Progenitor cell of endocrine pancreas (in vitro differentiated cells): ENCODE data around the gene TAF10. TPM values are rescaled to one million over a fixed set of nuclear protein-coding genes. Genes with fewer than 3 reads are reported as not detected.

Source experiments
- DNase-seq: peaks from one replicate; pipeline ENCODE4 v3.0.0; 2021; ENCODE audit warnings: low spot score; ENCODE audit not compliant: unreplicated experiment
- H3K27ac Mint-ChIP-seq: 2 replicates; pipeline ENCODE4 v1.8.0; 2021; ENCODE audit warnings: mild to moderate bottlenecking, moderate library complexity, mixed read lengths
- H3K27me3 Mint-ChIP-seq: 2 replicates; pipeline ENCODE4 v1.8.0; 2021; ENCODE audit warnings: mixed read lengths
- H3K36me3 Mint-ChIP-seq: 2 replicates; pipeline ENCODE4 v1.8.0; 2022; ENCODE audit warnings: mixed read lengths; ENCODE audit not compliant: insufficient read depth
- H3K4me1 Mint-ChIP-seq: 2 replicates; pipeline ENCODE4 v1.8.0; 2021; ENCODE audit warnings: low read depth, mixed read lengths
- H3K4me3 Mint-ChIP-seq: 2 replicates; pipeline ENCODE4 v1.8.0; 2021; ENCODE audit warnings: low read depth, mild to moderate bottlenecking, moderate library complexity, mixed read lengths
- H3K9me3 Mint-ChIP-seq: 2 replicates; pipeline ENCODE4 v1.8.0; 2021; ENCODE audit warnings: low read depth, mixed read lengths
- CTCF ChIP-seq: fragments of 200-600 bp; sonication (generic); IDR thresholded peaks from one replicate; pipeline ENCODE4 v1.5.0; 2021; ENCODE audit warnings: antibody characterized with exemption, mild to moderate bottlenecking; ENCODE audit not compliant: unreplicated experiment
- total RNA-seq: library from RNA; stranded (reverse); gene quantifications from 2 replicates; pipeline ENCODE4 v1.2.1, GENCODE V29; 2021

Gene TAF10
- total RNA-seq, 1 donor from 2014 or later = 148 TPM

DNA sequence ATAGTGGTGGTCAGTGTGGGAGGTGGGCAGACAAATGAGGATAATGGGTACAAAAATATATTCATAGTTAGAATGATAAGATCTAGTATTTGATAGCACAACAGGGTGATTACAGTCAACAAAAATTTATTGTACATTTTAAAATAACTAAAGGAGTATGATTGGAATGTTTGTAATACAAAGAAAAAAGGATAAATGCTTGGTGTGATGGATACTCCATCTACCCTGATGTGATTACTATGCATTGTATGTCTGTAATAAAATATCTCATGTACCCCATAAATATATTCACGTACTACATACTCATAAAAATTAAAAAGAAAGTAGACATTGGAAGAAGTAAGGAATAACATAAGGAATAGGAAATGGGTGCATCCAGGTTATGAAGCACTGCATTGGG, 24.0 kb downstream of the TAF10 start:
- H3K9me3 Mint-ChIP-seq = peaks cover 20% of the 10 kb centered on the region
- H3K4me3 Mint-ChIP-seq = no peak overlapping the region
- no peak overlapping the region for H3K27ac Mint-ChIP-seq
- DNase-seq = no peak
- peaks cover 20% of the 10 kb centered on the region for H3K36me3 Mint-ChIP-seq
- H3K27me3 Mint-ChIP-seq = no peaks in the 10 kb centered on the region
- no peak for TF ChIP-seq CTCF
- H3K4me1 Mint-ChIP-seq = no peaks in the 10 kb centered on the region

DNA sequence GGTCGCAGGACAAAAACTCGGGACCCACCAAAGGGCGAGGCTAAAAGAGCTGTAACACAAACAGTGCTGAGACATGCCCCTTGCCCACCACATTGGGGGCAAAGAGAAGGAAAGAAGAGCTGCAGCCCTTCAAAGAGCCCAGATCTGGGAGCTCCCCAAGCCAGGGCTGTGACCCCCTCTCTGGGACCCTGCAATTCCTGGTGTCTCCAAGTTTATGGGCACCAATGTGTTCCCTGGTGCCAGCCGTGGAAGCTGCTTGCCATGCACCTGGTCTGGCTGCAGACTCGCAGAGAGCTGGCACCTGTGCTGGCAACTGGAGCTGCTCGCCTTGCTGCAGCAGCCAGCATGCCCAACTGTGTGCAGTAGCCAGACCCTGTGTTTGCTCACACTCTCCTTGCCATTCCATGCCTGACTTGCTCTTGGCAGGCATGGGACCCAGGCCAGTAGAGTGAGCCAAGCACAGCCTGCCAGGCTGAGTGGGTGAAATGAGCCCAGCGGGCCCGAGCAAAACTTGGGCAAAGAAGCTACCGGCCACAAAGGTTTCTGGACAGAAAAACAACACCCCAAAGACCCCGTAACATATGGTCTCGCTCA, 24.6 kb downstream of the TAF10 start:
- no peak overlapping the region for H3K4me3 Mint-ChIP-seq
- no peak for DNase-seq
- peaks cover 24% of the 10 kb centered on the region for H3K9me3 Mint-ChIP-seq
- H3K27ac Mint-ChIP-seq = no peak overlapping the region
- no peaks in the 10 kb centered on the region for H3K4me1 Mint-ChIP-seq
- TF ChIP-seq CTCF = no peak
- H3K36me3 Mint-ChIP-seq = peaks cover 22% of the 10 kb centered on the region
- H3K27me3 Mint-ChIP-seq = no peaks in the 10 kb centered on the region

- H3K27me3 Mint-ChIP-seq = no peaks in the 10 kb centered on the region
These were observed 25.3 kb downstream of the TAF10 start for GRCh38 chr11:6586434-6587359.

DNA sequence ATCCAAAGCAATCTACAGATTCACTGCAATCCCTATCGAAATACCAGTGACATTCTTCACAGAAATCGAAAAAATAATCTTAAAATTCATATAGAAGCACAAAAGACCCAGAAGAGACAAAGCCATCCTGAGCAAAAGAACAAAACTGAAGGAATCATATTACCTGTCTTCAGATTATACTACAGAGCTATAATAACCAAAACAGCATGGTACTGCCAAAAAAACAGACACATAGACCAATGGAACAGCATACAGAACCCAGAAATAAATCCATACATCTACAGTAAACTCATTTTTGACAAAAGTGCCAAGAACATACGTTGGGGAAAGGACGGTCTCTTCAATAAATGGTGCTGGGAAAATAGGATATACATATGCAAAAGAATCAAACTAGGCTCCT, 27.5 kb downstream of the TAF10 start:
- DNase-seq = no peak
- Mint-ChIP-seq H3K4me3 (no peak overlapping the region), H3K4me1 (no peaks in the 10 kb centered on the region), H3K27ac (no peak overlapping the region), H3K36me3 (peaks cover 27% of the 10 kb centered on the region), H3K9me3 (peaks cover 28% of the 10 kb centered on the region), H3K27me3 (no peaks in the 10 kb centered on the region)
- TF ChIP-seq CTCF = no peak

More at GRCh38 chr11:6586434-6587359, 25.3 kb downstream of the TAF10 start:
- H3K4me1 Mint-ChIP-seq = no peaks in the 10 kb centered on the region
- no peak overlapping the region for H3K27ac Mint-ChIP-seq
- no peak for TF ChIP-seq CTCF
- H3K4me3 Mint-ChIP-seq = no peak overlapping the region
- H3K9me3 Mint-ChIP-seq = peaks cover 28% of the 10 kb centered on the region
- no peak for DNase-seq
- peaks cover 26% of the 10 kb centered on the region for H3K36me3 Mint-ChIP-seq

DNA sequence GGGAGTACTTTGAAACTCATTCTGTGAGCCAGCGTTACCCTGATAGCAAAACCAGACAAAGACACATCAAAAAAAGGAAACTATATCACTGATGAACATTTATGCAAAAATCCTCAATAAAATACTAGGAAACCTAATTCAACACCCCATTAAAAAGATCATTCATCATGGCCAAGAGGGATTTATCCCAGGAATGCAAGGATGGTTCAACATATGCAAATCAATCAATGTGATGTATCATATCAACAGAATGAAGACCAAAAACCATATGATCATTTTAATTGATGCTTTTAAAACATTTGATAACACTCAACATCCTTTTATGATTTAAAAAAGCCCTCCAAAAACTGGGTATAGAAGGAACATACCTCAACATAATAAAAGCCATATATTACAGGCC, 28.4 kb downstream of the TAF10 start:
- Mint-ChIP-seq H3K27ac (no peak overlapping the region), H3K4me1 (no peaks in the 10 kb centered on the region), H3K27me3 (no peaks in the 10 kb centered on the region), H3K9me3 (peaks cover 28% of the 10 kb centered on the region), H3K36me3 (peaks cover 25% of the 10 kb centered on the region), H3K4me3 (no peak overlapping the region)
- no peak for DNase-seq
- TF ChIP-seq CTCF = no peak
